DMS53 treated with DMSO at 0.1 percent for 48 hours (cell line): ENCODE measurements around the gene MYOM1.
"Not testable (repeated sequence)": the region's sequence is repeated elsewhere in the genome, so short reads cannot be mapped to it uniquely, and the experiment has no call there.

ENCODE experiments used
- DNase-seq: peaks from one replicate; lab custom pipeline; 2025; ENCODE audit not compliant: unreplicated experiment; lab: John Stamatoyannopoulos, UW

The MYOM1 gene

DNA sequence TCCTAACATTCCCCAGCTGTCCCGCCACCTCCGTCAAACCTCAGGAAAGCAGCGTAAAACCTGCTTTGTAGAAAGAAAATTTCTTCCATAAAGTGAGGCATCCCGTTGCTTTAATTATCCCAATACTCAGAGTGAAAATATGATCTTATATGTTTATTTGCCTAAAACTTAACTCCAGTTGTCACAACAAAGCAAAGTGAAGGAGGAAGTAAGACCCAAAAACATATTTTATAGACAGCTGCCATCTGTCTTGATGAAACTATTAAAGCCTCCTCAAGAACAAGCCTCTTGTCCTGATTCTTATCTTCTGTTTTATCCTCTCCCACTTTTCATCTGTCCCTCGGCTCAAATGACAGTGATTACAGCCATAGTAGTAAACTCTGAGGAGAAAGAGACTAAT is 177.9 kb downstream of the MYOM1 start:
- DNase-seq = no peak

DNA sequence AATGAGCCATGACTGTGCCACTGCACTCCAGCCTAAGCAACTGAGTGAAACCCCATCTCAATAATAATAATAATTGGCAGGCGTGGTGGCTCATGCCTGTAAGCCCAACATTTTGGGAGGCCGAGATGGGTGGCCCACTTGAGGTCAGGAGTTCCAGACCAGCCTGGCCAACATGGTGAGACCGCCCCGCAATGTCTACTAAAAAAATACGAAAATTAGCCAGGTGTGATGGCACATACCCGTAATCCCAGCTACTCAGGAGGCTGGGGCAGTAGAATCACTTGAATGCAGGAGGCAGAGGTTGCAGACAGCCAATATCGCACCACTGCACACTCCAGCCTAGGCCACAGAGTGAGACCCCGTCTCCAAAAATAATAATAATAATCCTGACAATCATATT is 178.9 kb downstream of the MYOM1 start:
- DNase-seq = no peak

DNA sequence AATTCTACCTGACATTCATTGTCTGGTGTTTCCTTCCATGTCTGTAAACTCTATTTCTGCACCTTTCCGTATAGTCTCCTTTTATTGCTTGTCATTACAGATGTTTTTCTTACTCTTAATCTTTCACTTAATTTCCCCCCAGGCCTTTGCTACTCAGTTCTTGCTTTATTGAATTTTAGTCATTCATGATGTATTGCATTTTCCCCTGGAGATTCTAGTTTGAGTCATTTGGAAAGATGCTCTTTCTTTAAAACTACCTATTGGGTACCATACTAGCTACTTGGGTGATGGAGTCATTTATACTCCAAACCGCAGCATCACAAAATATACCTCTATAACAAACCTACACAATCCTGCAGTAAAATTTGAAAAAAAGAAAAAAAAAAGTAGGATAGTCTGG is 179.6 kb downstream of the MYOM1 start:
- DNase-seq = no peak

DNA sequence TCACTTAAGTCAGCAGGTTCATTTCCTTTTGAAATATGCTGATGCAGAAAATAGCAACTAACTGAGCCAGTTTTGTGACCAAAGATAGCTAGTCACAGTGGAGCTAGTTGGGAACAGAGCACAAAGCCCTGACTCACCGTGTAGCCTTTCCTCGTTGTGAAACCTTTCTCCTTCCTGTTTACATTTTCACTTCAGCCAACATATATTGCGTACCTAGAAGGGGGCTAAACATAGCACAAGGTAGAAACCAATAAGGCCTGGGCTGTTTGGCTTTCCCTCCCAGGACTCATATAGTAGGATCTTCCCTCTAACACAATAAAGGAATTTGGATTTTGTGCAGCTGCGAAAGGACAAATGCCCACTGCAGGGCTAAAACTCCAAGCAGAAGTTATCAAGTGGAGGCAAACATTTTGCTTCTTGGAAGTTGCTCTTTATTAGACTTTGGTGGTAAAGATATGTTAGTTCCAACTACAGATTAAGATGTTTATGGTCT is 182.3 kb downstream of the MYOM1 start:
- DNase-seq = peak; percentile 99

DNA sequence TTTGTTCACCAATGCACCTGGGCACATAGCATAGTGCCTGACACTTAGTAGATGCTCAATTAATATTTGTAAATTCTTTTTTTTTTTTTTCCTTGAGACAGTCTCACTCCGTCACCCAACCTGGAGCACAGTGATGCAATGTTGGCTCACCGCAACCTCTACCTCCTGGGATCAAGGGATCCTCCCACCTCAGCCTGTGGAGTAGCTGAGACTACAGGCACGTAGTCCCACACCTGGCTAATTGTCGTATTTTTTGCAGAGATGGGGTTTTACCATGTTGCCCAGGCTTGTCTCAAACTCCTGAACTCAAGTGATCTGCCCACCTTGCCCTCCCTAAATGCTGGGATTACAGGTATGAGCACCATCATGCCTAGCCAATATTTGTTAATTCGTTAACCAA is 183.7 kb downstream of the MYOM1 start:
- DNase-seq = no peak

DNA sequence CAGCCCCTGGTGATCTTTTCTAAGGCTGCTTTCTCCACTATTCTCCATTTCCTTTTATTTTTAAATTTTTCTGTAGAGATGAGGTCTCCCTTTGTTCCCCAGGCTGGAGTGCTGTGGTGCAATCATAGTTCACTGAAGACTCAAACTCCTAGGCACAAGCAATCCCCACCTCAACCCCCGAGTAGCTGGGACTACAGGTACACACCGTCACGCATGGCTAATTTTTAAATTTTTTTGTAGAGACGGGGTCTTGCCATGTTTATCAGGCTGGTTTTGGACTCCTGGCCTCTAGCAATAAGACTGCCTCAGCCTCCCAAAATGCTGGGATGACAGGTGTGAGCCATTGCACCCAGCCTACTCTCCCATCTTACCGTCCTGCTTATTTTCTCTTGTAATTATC is 184.1 kb downstream of the MYOM1 start:
- DNase-seq = no peak

DNA sequence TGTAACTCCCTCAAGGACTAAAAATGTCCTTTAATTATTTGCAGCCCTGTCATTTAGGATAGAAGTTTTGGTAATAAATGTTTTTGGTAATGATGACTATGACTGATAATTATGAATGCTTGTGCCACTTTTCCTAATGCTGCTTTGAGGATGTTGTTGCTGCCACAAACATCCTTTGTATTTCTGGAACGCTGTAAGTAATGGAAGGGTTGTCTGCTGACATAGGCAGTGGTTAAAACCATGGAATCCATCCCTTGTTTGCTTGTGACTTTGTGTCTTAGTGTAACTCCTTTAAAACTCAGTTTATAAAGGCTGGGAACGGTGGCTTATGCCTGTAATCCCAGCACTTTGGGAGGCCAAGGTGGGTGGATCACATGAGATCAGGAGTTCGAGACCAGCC is 187.0 kb downstream of the MYOM1 start:
- no peak for DNase-seq

DNA sequence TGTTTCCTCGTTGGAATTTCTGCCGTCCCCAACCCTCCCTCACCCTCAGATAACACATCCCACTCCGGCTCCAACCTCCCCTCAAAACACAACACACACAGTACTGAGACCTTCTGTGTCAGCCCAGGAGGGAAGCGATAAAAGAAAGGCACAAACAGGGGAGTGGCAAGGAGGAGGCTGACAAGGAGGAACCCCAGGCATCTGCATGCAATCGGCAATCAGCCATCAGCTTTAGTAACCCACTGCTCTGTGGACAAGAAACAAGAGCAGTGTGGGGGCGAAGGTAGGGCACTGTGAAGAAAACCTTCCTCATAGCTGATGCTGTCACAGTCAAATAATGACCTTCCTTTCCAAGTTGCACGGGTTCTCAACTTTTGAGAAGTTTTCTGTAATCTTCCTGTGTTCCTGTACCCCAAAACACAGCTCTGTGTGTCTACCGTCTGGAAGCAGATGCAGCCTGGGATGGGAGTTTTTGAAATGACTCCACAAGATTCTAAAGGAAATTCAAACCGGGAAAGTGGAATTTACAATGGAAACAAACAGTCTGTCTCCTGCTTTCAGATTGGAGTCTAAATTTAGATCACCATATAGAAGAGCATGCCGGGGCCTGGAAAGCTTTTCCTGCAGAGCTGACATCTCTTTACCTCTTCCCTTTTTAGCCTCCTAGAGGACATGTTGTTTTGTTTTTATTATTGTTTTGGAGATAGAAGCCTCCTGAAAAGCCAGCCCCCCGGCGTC is 190.4 kb downstream of the MYOM1 start:
- DNase-seq = no peak

DNA sequence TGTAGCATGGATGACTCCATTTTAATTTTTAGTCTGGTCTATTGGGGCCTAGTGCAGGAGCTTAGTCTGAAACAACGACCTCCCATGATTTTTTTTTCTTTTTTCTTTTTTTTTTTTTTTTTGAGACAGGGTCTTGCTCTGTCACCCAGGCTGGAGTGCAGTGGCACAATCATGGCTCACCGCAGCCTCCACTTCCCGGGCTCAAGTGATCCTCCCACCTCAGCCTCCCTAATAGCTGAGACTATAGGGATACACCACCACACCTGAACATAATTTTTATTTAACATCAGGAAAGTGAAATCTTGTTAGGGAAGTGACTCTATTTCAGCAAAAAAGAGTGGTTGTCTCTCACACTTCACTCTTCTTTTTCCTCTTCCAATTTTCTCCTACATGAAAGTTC is 191.7 kb downstream of the MYOM1 start:
- not testable (repeated sequence) for DNase-seq

DNA sequence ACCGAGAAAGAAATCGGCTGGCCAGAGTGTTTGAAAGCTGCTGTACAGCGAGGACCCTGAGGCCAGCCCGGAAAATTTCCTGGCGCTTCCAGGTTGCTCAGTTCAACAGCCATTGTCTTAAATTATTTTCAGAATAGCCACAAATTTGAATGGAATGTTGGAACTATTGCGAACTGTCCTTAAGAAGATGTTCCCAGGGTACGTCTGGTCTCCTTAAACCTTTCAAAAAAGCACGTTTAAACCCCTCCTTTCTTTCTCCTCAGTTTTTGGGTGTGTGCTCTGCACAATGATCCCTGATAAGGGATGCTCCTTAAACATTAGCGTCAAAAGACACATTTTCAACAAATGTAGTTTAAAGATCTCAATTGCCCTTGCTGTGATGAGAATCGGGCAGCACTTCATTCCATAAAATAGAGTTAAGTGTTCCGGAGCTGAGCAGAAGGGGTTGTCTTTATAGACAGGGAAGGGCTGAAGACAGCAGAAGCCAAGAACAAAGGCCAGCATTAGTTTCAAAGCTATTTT is 192.3 kb downstream of the MYOM1 start:
- DNase-seq = no peak

DNA sequence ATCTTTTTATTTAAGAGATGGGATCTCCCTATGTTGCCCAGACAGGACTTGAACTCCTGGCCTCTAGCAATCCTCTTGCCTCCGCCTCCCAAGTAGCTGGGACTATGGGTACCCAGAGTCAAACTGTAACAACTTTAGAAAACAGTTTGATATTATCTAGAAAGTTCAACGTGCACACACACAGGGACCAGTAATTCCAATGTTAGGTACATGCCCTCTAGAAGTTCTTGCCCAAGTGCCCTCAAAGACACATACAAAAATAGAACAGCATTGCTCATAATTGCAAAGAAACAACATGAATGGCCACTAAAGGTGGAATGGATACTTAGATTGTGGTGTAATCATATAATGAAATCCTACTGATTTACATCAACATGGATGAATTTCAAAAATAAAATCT is 194.2 kb downstream of the MYOM1 start:
- no peak for DNase-seq

DNA sequence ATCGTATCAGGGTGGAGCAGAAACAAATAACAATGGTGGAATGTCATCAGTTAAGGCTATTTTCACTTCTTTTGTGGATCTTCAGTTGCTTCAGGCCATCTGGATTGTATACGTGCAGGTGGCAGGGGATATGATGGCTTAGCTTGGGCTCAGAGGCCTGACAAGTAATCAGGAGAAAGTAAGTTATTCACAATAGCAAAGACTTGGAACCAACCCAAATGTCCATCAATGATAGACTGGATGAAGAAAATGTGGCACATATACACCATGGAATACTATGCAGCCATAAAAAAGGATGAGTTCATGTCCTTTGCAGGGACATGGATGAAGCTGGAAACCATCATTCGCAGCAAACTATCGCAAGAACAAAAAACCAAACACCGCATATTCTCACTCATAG is 196.2 kb downstream of the MYOM1 start:
- not testable (repeated sequence) for DNase-seq
